ENCODE measurements around the gene CNOT4. TPM values are rescaled to one million over a fixed set of nuclear protein-coding genes. Genes with fewer than 3 reads are reported as not detected.
"Not testable (repeated sequence)": the region's sequence is repeated elsewhere in the genome, so short reads cannot be mapped to it uniquely, and the experiment has no call there.

The CNOT4 gene
- total RNA-seq, 1 donor, result 8.9 TPM

GRCh38 chr7:135366843-135367508 lies 142.9 kb downstream of the CNOT4 start:
- DNase-seq (ENCODE audit: low read depth in 2 of 3, low spot score in 2 of 3), result no peak

DNA sequence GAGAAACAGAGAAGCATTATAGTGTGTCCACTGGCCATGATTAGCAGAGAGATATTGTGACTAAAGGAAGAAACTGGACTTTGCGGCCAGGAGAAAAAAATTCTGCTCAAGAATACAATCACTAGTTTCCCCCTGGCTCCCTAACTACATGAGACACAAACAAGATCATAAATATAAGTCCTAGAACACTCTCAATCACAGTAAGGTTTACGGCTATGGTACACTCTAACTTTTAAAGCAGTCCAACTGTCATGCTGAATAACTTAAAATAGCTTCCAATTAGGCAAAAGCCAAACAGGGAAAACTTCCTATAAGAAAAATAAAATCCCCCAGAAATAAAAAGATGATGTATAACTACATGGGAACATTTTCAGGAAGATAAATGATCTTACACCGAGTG lies 144.2 kb downstream of the CNOT4 start:
- no peak for DNase-seq (ENCODE audit: low read depth in 2 of 3, low spot score in 2 of 3)

DNA sequence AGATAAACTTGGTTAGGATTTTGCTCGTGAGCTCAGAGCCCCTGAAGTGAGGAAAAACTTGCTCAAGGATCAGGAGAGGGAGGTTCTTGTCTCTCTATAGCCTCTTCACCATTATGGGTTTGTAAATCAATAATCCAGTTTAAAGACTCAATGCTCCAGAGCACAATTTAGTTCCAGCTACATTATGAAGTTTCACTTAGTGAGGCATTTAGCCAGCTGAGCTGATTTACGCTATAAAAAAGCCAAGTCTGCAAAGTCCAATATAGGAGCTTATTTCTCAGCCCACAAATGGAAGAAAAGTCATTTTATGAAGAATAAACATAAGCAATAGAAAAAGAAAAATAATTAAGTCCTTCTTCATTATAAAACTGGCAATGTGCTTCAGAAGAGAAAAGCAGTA lies 145.7 kb downstream of the CNOT4 start:
- no peak for DNase-seq (ENCODE audit: low read depth in 2 of 3, low spot score in 2 of 3)

- no peak for DNase-seq (ENCODE audit: low read depth in 2 of 3, low spot score in 2 of 3)
Measured at GRCh38 chr7:135362871-135363270, 147.0 kb downstream of the CNOT4 start.

DNA sequence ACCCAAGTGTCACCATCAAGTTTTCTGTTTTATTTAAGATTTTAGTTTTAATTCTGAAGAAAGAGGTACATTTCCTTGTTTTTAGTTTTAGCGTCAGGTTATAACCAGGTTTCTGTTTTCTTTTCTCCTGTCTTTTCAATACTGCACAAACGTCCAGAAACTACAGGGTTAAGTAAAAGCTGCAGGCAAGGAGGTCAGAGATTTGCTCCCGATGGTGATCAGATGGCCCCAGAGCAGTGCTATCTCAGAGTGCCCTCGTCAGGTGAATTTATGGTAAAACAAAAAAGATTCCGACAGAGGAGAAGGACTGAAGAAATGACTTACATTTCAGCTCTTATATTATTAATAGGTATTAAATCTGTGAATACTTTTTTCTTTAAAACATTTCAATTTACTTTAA lies 148.1 kb downstream of the CNOT4 start:
- no peak for DNase-seq (ENCODE audit: low read depth in 2 of 3, low spot score in 2 of 3)

DNA sequence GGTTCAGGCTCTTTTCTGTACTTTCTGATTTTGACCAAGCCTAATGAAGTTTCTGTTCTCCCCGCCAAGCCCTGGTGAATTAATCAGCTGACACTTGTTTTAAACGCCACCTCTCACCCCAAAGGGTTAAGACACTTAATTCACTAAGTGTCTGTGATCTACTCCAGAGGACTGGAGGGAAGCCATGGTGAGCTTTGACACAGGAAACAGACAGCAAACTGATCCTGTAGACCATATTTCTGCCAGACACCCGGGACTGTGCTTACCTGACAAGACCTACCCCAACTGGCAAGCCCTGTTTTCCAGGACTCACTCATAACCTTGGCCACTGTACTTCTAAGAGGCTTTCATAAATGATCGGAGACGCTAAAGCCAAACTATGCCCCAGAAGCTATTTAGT lies 150.3 kb downstream of the CNOT4 start:
- DNase-seq (ENCODE audit: low read depth in 2 of 3, low spot score in 2 of 3), result no peak

- DNase-seq (ENCODE audit: low read depth in 2 of 3, low spot score in 2 of 3), result no peak
Measured at GRCh38 chr7:135355377-135356048, 154.4 kb downstream of the CNOT4 start.

GRCh38 chr7:135353832-135354231 lies 156.1 kb downstream of the CNOT4 start:
- no peak for DNase-seq (ENCODE audit: low read depth in 2 of 3, low spot score in 2 of 3)

DNA sequence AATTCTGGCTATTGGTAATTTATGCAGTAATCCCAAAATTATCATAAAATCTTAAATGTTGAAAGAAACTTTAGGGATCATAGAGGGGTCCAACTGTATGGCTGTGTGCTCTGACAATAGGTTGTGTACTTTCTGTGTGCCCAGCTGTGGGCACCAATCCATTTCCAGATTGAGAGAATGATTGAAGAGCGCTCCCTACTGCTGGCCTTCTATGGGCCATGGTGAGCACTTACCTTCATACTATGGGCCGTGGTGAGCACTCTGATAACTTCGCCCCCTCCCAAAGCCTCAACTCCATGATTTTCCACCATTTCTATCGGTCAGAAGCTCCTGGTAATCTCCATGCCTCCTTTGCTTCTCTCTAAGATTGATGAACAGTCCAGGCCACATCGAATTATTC lies 157.6 kb downstream of the CNOT4 start:
- DNase-seq (ENCODE audit: low read depth in 2 of 3, low spot score in 2 of 3), result no peak

DNA sequence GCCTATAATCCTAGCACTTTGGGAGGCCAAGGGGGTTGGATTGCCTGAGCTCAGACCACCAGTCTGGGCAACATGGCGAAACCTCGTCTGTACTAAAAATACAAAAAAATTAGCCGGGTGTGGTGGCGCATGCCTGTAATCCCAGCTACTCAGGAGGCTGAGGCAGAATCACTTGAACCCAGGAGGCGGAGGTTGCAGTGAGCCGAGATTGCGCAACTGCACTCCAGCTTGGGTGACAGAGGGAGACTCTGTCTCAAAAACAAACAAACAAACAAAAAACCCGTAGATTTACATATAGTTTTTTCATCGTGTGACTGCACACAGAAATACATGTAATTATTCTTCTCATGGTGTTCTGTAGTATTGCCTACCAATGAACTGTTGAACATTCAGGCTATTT lies 158.8 kb downstream of the CNOT4 start:
- DNase-seq (ENCODE audit: low read depth in 2 of 3, low spot score in 2 of 3), result not testable (repeated sequence)

DNA sequence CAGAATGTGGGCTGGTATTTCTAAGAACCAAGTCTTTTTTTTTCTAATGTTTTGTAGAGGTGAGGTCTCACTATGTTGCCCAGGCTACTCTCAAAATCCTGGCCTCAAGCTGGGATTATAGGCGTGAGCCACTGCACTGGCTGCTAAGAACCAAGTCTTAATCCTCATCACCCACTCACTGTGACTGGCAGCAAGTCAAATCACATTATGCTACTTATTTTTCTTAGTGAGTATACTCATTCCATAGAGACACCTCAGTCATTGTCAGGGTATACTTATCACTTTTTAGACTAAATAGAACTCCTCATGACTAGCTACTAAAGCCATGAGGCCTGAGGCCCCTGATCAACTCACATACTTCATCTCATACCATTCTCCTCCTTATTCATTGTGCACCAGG lies 160.2 kb downstream of the CNOT4 start:
- no peak for DNase-seq (ENCODE audit: low read depth in 2 of 3, low spot score in 2 of 3)

DNA sequence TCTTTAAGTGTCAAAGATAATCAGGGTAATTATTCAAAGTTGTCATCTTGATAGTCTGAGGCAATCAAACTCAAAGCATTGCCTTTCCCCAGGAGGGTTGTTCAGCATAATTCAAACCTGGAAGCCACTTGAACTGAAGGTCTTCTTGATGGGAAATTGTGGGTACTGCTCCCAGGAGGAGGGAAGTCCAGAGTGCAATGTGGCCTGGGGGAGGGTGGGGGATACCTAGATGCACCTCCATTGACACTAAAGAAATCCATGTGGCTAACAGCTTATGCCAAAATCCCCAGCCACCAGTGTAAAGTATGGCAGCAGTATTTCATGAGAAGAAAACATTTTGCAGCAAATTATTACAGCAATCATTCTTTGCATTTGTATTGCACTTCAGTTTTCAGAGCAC lies 161.4 kb downstream of the CNOT4 start:
- DNase-seq (ENCODE audit: low read depth in 2 of 3, low spot score in 2 of 3), result no peak

DNA sequence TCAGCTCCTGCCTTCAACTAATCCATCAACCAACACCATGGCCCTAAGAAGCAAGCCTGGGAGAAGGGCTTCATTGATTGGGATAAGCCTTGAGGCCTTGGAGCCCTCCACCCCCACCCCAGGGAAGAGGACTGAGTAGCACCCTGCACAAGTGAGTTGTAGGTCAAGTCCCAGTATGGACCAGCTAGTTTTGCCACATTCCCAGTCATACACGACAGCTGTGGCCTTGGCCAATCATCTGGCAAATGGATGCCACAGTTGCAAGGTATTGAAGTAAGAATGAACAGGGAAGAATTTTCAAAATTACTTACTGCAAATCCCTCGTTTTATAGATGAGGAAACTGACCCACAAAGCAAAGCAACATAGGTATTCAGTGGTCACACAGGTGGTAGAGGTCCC lies 166.5 kb downstream of the CNOT4 start:
- no peak for DNase-seq (ENCODE audit: low read depth in 2 of 3, low spot score in 2 of 3)

DNA sequence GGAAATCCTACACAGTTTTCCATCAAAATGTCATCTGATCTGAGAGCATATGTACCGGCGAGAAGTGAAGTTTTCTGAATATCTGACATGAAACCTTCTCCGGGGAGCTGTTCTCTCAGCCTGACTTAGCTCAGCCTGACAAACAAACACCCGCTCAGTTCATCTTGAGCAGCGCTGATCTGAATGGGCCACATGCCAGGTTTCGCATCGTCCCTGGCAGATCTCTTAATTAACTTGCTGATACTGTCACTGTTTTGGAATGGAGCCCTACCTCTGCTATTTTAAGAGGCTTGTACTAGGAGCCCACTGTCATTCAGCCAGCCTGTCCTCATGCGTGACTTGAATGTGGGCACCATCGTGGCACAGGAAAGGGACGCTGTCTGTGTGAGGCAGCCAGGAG lies 167.0 kb downstream of the CNOT4 start:
- DNase-seq (ENCODE audit: low read depth in 2 of 3, low spot score in 2 of 3), result no peak

DNA sequence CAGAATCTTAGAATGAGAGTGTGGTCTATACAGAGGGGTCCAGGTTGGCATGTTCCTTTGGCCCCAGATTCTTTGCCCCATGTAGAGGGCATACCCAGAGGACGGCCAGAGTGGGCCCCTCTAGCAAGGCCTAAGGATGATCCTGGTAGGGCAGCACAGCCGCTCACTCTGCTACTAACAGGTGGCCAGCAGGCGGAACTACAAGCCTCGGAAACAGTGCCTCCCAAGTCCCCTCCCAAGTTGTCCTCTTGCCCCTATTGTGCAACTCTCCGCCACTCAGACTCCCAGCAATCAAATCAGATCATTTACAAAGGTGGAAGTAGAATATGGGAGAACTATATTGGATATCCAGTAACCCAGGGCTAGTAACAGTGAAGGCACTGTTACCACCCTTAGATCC lies 168.9 kb downstream of the CNOT4 start:
- no peak for DNase-seq (ENCODE audit: low read depth in 2 of 3, low spot score in 2 of 3)

- DNase-seq (ENCODE audit: low read depth in 2 of 3, low spot score in 2 of 3), result peak in 2 of 3 donors; percentile 10 to 16
Measured at GRCh38 chr7:135337977-135338550, 171.8 kb downstream of the CNOT4 start.

DNA sequence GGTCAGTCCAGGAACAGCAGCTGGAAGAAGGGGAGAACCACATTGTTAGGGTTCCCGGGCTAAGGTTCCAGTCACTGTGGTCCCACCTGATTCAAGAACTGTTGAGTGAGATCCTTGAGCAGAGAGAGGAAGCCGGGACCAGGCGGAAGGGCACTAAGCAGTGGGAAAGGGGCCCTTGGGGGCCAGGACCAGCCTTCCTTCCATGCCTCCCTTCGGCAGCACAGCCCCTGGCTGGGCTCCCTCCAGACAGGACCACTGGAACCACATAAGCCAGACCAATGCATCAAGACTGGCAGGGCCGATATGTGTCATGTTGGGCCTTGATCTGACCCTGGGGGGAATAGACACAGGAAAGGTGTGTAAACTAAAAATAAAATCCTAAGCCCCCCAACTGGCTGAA lies 172.4 kb downstream of the CNOT4 start:
- DNase-seq (ENCODE audit: low read depth in 2 of 3, low spot score in 2 of 3), result no peak

- DNase-seq (ENCODE audit: low read depth in 2 of 3, low spot score in 2 of 3), result peak in 2 of 3 donors; percentile 66 to 71
Measured at GRCh38 chr7:135335628-135336139, 174.2 kb downstream of the CNOT4 start.

- DNase-seq (ENCODE audit: low read depth in 2 of 3, low spot score in 2 of 3), result no peak
Measured at GRCh38 chr7:135334830-135335543, 174.9 kb downstream of the CNOT4 start.

- DNase-seq (ENCODE audit: low read depth in 2 of 3, low spot score in 2 of 3), result no peak
Measured at GRCh38 chr7:135333946-135334345, 176.0 kb downstream of the CNOT4 start.

DNA sequence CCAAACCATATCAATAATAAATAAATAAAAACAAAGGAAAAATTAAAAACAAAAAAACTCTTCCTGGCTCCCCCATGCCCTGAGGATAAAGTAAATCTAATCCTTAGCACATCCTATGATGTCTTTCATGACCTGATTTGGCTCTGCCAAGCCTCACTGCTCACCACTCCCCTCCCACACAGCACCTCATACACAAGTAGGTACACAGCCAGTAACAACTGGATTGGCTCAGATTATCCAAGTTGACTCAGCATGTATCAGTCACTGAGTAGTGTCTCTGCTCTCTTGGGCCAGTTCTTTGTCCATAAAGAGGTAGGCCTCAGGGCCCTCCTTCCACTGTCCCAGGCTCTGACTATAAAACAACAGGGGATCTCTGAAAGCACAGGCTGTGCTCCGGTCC lies 176.7 kb downstream of the CNOT4 start:
- no peak for DNase-seq (ENCODE audit: low read depth in 2 of 3, low spot score in 2 of 3)

Measured in hematopoietic multipotent progenitor cell (in vitro differentiated cells).